HAP-1 (cell line): ENCODE measurements around the gene CPN2.

Source experiments
- DNase-seq, 2 experiments: peaks; one replicate each; pipeline ENCODE4 v3.0.0-alpha.2; 2016 to 2020; ENCODE audit warnings: low spot score in 2 of 2
- H3K27me3 ChIP-seq: fragments of 250-450 bp; sonication (Bioruptor Pico); 2 replicates; pipeline ENCODE4 v1.5.1; 2020; ENCODE audit warnings: low read depth, mild to moderate bottlenecking, moderate library complexity
- H3K36me3 ChIP-seq: fragments of 250-450 bp; sonication (Bioruptor Pico); replicated peaks from 2 replicates; pipeline ENCODE4 v1.5.1; 2020; ENCODE audit warnings: mild to moderate bottlenecking
- H3K4me1 ChIP-seq: fragments of 250-450 bp; sonication (Bioruptor Pico); 2 replicates; pipeline ENCODE4 v1.5.1; 2020; ENCODE audit warnings: mild to moderate bottlenecking
- H3K4me3 ChIP-seq: fragments of 250-450 bp; sonication (Bioruptor Pico); 2 replicates; pipeline ENCODE4 v1.5.1; 2020; ENCODE audit warnings: mild to moderate bottlenecking, moderate library complexity
- H3K9me3 ChIP-seq: fragments of 250-450 bp; sonication (Bioruptor Pico); 2 replicates; pipeline ENCODE4 v1.5.1; 2020; ENCODE audit warnings: mild to moderate bottlenecking, moderate library complexity
- in situ Hi-C: fragments of 300-500 bp; cut with MboI; formaldehyde crosslinking; loops from 3 replicates; pipeline ENCODE4 v1.14.3; 2020; ENCODE audit warnings: low sequenced_read_pairs, inconsistent platforms, mixed read lengths

Gene CPN2

DNA sequence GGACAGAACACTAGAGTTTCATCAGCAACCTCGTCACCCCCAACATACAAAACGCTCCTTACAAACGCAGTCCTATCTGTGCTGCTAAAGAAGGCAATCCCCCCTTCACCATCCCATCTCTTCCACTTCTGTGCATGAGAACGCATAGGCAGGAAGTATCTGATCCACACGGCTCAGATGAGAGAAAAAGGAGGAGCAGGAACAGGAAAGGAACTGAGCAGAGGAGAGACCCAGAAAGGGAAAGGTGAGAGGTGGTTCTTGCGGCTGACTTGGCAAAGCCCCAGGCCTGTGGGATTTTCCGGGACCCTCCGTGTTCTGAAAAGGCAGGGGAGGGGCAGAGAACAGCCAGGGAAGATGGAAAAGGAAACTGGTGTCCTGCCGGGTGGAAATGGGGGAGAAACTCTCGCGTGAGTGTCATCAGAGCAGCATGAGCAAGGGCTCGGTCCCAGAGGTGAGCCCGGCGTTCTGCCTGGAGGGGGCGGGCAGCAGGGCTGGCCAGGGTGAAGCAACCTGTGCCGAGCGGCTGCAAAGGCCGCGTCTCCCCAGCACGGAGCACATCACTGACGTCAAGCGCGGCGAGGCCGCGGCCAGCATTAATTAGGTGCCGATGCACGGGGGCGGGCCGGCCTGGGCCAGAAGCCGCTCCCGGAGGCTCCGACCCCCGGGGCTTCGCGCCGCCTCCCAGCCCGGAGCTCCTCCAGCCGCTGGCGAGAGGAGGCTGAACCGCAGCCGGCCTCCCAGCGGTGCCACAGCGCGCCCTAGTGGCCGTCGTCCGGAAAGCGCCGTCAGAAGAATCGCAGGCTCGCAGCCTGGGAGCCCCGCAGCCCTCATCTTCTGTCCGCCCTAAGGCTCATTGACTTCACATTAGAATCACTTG is 35.8 kb downstream of the CPN2 start:
- in situ Hi-C loops: loop anchor here (5.0 to 25.0 kb wide), 4 partner anchors 181 to 653 kb away; partner anchors contain the start of gene HES1
- Histone ChIP-seq H3K4me3 (peak overlapping the region; percentile 25), H3K36me3 (no peaks in the 10 kb centered on the region), H3K4me1 (peaks cover 15% of the 10 kb centered on the region), H3K9me3 (peaks cover 9% of the 10 kb centered on the region), H3K27me3 (no peaks in the 10 kb centered on the region)
- DNase-seq: peak; percentile 69 to 91

DNA sequence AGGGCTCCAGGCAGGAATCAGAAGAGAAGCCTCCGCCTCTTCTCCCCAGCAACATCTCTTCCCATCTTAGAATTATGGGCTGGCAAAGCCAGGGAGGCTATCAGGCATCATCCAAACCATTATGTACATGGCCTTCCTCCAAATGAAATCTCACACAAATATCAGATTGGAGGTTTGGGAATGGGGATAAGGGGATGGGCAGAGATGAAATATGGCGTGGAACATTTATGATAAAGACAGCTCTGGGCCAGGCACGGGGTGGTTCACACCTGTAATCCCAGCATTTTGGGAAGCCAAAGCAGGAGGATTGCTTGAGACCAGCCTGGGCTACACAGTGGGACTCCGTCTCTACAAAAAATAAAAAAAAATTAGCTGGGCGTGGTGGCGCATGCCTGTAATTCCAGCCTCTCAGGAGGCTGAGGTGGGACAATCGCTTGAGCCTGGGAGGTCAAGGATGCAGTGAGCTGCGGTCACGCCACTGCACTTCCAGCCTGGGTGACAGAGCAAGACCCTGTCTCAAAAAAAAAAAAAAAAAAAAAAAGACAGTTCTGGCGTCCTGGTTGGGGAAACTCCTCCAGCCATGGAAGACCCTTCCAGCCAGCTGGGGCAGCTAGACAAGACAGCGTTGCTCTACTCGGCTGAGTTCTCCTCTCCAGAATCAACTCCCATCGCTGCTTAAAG is 36.6 kb downstream of the CPN2 start:
- Histone ChIP-seq H3K36me3 (no peaks in the 10 kb centered on the region), H3K9me3 (peaks cover 9% of the 10 kb centered on the region)
- in situ Hi-C loops: loop anchor here (5.0 to 25.0 kb wide), 4 partner anchors 180 to 652 kb away; partner anchors contain the start of gene HES1

DNA sequence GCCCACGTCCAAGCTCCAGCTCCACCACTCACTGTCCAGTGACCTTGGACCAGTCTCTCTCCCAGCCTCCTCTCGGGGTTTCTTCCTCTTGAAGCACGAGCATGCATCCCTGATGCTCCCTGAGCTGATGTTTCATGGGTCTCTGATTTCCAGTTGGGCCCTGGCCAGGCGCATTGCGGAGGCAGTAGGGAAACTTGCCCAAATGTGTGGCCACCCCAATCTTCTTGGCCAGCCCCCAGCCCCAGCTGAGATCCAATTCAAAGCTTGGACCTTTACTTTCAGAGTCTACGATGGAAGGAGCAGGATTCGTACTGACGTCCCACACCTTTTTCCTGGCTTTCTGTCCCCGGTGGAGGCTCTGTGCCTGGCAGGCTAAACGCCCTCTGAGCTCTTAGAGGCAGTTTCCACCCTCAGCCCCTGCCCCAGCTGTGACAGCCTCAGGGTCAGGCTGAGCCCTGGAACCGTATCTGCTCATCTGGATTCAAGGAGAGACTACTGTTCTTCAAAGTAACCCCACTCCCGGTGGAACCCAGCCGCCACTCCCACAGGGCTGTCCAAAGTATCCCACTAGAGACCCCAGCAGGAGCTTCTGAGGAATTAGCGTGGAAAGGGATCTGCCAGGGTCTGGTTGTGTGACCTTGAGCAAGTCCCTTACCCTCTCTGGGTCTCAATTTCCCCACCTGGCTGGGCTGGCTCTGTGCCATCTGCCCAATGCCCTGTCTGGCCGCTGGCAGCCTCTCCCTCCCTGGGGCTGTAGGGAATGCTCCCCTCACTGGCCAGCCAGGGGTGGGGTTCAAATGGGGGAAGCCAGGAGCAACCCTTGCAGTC is 37.4 kb downstream of the CPN2 start:
- Histone ChIP-seq H3K27me3 (no peaks in the 10 kb centered on the region), H3K4me3 (no peak overlapping the region), H3K9me3 (peaks cover 3% of the 10 kb centered on the region), H3K4me1 (peaks cover 13% of the 10 kb centered on the region), H3K36me3 (no peaks in the 10 kb centered on the region)
- in situ Hi-C loops: loop anchor here (10.0 to 25.0 kb wide), 3 partner anchors 179 to 651 kb away; partner anchors contain the start of gene HES1
- no peak for DNase-seq

More for the DNA sequence above, 36.6 kb downstream of the CPN2 start:
- H3K4me1 ChIP-seq: peaks cover 15% of the 10 kb centered on the region
- no peak for DNase-seq
- H3K4me3 ChIP-seq: no peak overlapping the region
- H3K27me3 ChIP-seq: no peaks in the 10 kb centered on the region

DNA sequence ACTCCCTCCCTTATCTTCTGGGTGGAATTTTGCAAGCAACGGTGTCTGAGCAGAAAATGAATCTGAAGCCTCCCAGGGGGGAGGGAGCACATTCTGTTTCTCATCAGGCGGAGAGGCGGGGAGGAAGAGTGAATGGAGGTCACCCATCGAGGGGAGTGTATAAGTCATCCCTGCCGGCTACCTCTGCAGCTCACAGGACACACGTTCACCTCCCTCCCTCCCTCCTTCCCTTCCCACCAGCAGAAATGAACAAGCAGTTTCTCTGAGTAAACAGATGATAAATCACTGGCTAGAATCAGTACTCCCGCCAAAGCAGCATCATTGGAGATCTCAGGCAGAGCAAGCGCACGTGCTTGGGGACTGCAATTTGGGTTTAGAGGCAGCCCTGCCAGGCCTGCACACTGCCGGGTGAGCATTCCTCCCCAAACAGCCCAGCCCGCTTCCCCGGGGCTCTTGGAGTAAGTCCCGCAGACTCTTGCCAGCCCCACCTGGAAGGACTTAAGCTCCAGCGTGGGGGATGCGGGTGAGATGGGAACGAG is 38.3 kb downstream of the CPN2 start:
- no peaks in the 10 kb centered on the region for H3K27me3 ChIP-seq
- in situ Hi-C loops: loop anchor here (10.0 to 25.0 kb wide), 3 partner anchors 178 to 651 kb away; partner anchors contain the start of gene HES1
- H3K4me1 ChIP-seq: peaks cover 10% of the 10 kb centered on the region
- no peak overlapping the region for H3K4me3 ChIP-seq
- no peaks in the 10 kb centered on the region for H3K9me3 ChIP-seq
- H3K36me3 ChIP-seq: no peaks in the 10 kb centered on the region
- no peak for DNase-seq

DNA sequence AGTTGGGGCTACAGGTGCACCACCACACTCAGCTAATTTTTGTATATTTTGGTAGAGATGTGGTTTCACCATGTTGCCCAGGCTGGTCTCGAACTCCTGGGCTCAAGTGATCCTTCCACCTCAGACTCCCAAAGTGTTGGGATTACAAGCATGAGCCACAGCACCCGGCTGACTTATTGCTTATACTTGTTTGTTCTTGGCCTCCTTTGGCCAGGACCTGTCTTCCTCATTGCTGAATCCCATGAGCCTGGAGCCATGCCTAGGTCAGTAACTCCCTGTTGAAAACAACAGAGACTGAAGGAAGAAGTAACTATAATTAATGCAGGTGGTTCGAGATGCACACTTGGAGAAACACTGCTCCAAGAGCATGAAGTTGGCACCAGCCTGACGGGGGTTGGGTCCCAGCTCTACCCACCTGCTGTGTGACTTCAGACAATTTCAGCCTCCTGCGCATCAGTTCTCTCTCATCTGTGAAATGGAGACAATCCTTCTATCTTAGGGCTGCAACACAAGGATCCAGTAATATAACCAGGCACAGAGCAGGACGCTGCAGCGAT is 38.9 kb downstream of the CPN2 start:
- no peaks in the 10 kb centered on the region for H3K27me3 ChIP-seq
- DNase-seq: no peak
- no peaks in the 10 kb centered on the region for H3K36me3 ChIP-seq
- no peaks in the 10 kb centered on the region for H3K9me3 ChIP-seq
- peaks cover 10% of the 10 kb centered on the region for H3K4me1 ChIP-seq
- no peak overlapping the region for H3K4me3 ChIP-seq
- in situ Hi-C loops: loop anchor here (10.0 to 25.0 kb wide), 3 partner anchors 177 to 650 kb away; partner anchors contain the start of gene HES1

DNA sequence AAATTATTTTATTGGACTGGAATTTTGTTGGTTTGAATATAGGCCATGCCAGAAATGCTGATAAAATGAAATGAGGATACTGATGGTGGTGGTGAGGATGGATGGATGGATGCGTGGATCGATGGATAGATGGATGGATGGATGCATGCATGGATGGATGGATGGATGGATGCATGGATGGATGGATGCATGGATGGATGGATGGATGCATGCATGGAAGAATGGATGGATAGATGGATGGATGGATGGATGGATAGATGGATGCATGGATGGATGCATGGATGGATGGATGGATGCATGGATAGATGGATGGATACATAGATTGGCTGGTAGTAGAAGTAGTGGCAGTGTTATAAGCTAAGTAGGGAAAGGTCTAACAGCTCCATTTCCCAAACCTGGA is 40.1 kb downstream of the CPN2 start:
- H3K4me3 ChIP-seq: no peak overlapping the region
- no peaks in the 10 kb centered on the region for H3K27me3 ChIP-seq
- in situ Hi-C loops: loop anchor here (10.0 to 25.0 kb wide), 3 partner anchors 176 to 649 kb away; partner anchors contain the start of gene HES1
- no peak for DNase-seq
- no peaks in the 10 kb centered on the region for H3K9me3 ChIP-seq
- H3K4me1 ChIP-seq: peaks cover 9% of the 10 kb centered on the region
- H3K36me3 ChIP-seq: no peaks in the 10 kb centered on the region

DNA sequence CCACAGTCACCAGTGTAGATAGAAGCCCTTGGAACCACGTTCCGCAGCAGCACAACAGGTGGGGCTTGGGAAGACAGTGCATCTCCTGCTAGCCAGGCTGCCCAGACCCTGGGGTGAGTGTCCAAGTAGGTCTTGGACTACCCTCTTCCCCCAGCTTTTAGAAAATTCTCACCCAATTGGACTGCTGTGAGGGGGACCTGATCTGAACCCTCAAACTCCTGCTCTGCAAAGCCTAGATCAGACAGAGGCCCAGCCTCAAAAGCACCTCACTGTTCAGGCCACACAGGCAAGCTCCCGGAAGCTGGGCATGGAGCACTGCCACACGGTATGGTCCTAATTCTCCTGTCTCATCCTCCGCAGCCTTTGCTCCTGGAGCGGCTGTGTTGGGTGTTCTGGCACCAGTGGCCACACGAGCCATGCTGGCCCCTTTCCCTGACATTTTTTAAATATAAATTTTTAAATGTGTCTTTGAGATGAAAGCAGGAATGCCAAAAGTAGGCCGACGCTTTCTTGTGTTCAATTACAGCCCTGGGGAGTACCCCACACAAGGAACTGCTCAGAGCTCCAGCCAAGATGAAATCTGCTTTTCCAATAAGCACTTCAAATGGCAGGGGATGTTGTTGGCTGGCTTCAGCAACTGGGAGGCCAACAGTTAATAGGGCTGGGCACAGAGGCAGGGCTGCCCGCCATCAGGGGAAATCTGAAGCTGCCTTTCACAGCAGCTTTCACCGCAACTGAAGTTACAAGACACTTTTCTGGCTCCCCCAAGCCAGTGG is 40.9 kb downstream of the CPN2 start:
- in situ Hi-C loops: loop anchor here (10.0 to 25.0 kb wide), 3 partner anchors 175 to 648 kb away; partner anchors contain the start of gene HES1
- no peaks in the 10 kb centered on the region for H3K9me3 ChIP-seq
- DNase-seq: no peak
- peaks cover 4% of the 10 kb centered on the region for H3K4me1 ChIP-seq
- H3K4me3 ChIP-seq: no peak overlapping the region
- H3K36me3 ChIP-seq: no peaks in the 10 kb centered on the region
- H3K27me3 ChIP-seq: no peaks in the 10 kb centered on the region

DNA sequence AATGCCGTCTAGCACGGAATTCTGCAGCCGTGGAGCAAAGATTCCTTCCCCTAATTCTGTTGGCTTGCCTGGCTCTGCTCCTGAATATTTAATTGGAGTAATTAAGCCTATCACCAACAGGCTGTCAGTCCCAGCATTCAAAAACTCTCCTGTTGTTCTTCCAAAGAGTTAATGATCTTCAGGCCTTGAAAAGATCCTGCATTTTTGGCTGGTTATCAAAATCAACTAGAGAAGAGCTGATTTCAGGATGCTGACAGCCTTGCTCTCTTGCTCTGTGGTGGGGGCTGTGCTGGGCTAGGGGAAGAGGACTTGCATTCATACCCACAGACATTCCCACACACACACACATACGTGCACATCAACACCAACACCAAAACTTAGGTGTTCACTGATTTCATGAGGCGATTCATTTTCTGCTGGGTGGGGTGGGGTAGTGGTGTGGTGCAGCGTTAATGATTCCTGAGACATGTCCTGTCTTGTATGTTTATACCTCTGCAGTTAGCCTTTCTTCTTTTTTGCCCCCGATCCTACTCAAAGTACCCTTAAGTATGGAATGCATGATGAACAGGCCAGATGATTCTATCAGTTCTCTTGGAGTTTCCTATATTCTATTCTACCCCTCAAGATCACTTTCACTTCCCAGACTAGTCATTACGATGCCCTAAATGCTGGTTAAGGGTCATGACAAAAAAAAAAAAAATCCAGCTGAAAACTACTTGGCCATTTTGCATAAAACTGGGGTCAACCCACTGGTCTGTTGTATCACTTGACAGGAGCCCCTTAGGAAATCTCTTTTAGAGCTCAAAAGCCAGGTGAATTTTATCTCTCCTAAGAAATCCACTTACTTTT is 42.3 kb downstream of the CPN2 start:
- no peaks in the 10 kb centered on the region for H3K36me3 ChIP-seq
- no peaks in the 10 kb centered on the region for H3K27me3 ChIP-seq
- H3K9me3 ChIP-seq: no peaks in the 10 kb centered on the region
- H3K4me3 ChIP-seq: no peak overlapping the region
- in situ Hi-C loops: loop anchor here (25.0 kb wide), 2 partner anchors 347 to 647 kb away; no protein-coding TSS in a partner anchor
- H3K4me1 ChIP-seq: no peaks in the 10 kb centered on the region; the same call in 1 of the 2 replicates
- no peak for DNase-seq

DNA sequence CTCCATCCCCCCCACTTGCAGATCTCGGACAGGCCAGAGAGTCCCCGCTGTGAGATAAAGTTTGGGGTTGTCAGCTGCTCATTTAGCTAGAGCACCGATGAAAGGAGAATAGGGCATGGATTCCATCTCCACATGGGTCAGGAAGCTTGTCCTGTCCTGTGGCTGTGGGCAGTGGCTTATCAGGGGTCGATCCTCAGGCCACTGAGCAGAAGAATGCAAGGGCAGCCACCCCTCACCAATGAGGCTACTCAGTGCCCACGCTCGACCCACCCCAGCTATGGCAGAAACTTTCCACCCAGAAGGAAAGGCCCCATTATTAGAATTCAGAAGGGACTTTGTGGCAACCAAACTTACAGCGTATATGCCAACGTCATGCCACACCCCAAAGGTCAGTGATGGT is 43.3 kb downstream of the CPN2 start:
- H3K4me3 ChIP-seq: no peak overlapping the region
- DNase-seq: no peak
- no peaks in the 10 kb centered on the region for H3K27me3 ChIP-seq
- in situ Hi-C loops: loop anchor here (25.0 kb wide), 2 partner anchors 346 to 646 kb away; no protein-coding TSS in a partner anchor
- no peaks in the 10 kb centered on the region for H3K9me3 ChIP-seq
- no peaks in the 10 kb centered on the region; the same call in 1 of the 2 replicates for H3K4me1 ChIP-seq
- no peaks in the 10 kb centered on the region for H3K36me3 ChIP-seq

DNA sequence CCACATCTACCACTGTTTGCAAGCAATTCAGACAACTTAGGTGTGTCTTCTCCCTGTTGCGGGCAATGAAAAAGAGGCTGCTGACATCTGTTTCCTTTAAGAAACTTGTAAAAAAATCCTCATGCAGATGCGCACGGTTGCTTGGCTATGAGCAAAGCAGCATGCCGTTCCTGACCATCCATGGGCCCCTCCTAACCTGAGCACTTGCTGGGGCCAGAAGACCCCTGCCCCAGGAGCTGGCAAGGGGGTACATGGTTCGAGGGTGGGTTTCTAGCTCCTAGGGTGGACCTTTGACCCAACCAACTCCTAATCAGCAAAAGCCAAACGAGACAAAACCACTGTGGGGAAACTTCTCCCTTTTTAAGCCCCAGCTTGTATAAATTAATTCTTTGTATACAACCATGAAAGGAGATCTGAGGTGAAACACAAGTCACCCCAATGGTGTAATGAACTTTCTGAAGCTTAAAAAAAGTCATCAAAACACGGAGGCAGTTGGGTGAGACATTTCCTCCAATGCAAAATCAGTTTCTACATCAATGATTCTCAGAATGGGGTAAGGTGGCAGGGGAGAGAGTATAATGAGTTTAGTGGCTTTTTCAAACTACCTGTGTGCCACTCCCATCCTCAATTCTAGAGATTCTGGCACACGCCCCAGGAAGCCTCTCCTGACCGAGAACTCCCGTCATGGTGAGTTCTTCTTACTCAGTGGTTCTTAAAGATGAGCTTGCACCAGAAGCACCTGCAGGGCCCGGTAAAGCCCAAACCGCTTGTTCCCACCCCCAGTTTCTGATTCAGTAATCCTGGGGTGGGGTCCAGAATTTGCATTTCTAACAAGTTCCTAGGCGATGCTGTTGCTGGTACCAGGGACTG is 44.1 kb downstream of the CPN2 start:
- no peak for DNase-seq
- Histone ChIP-seq H3K4me3 (no peak overlapping the region), H3K27me3 (no peaks in the 10 kb centered on the region), H3K4me1 (no peaks in the 10 kb centered on the region; the same call in 1 of the 2 replicates), H3K36me3 (no peaks in the 10 kb centered on the region), H3K9me3 (no peaks in the 10 kb centered on the region)
- in situ Hi-C loops: loop anchor here (25.0 kb wide), 2 partner anchors 345 to 645 kb away; no protein-coding TSS in a partner anchor
